GM19035 (cell line): Measurements from ENCODE around the gene NUDT14.

ENCODE experiments used
- ATAC-seq: cut with Tn5 transposase; IDR thresholded peaks from one replicate; pipeline ENCODE4 v1.9.1; 2021; ENCODE audit not compliant: unreplicated experiment

Gene NUDT14

DNA sequence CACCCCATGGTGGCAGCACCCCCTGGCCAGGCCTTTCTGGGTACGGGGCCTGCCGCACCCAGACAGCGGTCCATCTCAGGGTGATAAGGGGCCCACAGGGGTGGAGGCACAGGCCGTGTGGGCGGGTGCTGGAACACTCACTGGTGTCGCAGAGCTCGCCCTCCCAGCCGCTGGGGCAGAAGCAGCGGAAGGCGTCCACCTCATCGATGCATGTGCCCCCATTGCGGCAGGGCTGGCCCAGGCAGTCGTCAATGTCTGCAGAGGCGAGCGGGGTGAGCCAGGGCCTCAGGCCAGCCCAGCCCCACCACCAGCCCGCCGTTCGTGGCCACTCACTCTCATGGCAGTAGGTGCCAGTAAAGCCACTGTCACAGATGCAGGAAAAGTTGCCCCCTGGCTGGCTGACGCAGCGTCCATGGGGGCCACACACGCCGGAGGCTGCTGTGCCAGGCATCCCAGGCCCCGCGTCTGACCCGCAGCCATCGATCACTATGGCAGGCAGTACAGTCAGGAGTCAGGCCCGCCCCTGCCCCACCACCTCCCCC, 32.4 kb downstream of the NUDT14 start:
- no peak for ATAC-seq

- no peak for ATAC-seq
Measured at GRCh38 chr14:105147671-105148603, 33.2 kb downstream of the NUDT14 start.

- no peak for ATAC-seq
Measured at GRCh38 chr14:105146976-105147635, 34.0 kb downstream of the NUDT14 start.

DNA sequence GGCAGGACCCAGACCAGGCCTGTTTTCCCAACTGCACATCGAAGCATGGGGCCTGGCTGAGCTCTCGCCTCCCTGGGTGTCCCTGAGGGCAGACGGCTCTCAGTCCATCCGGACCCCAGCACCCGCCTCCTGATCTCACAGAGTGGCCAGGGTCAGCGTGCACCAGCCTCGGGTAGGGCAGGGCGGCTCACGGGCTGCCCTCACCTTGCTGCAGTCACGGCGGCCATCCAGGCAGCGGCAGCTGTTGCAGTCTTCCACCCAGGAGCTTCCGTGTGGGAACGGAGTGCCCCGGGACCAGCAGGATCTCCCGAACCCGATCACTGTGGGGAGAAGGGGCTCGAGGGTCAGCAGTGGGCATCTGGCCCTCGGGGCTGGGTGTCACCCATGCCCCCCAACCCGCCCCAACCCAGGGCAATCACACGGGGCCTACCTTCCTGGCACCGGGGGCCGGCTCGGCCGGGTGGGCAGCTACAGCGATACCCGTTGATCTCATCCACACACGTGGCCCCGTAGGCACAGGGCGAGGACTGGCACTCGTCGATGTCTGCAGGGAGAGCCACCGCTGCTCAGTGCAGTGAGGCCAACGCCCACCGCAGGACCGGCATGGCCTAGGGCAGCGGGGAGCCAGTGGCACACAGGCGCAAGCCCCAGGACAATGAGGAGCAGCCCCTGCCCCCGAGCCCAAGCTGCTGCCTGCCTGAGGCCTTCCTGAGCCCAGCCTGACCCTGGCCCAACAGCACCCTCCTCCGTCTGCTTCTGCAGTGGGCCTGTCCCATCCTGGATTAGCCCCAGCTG, 34.7 kb downstream of the NUDT14 start:
- no peak for ATAC-seq

DNA sequence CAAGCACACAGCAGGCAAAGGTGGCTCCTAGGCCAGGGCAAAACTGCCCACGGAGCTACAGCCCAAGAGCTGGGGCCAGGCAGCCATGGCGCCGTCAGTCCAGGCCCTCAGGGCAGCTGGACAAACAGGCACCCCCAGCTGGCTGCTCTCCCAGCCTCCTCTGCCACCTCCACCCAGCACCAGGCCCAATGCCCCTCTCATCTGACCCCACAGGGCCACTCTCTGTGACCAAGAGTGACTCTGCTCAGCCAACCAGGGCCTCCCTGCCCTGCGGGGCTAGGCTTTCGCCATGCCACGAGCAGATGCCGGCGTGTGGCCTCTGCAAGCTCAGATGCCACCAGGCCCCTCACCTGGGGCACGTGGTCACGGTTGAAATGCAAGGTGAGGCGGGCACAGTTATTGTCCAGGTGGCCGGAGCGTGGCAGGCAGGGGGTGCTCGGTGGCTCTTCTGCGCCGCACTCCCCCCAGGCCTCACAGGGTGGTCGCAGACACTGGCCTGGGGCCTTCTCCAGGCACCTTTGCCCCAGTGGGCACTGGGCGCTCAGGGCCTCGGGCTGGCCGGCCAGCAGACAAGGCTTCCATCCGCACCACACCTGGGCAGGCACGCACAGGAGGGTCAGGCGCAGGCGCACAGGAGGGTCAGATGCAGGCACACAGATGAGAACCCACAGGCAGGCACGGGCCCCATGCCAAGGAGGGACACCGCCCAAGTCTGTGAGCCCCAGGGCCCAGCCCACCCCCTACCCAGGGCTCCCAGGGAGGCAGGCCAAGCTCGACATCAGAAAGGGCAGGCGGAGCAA, 35.5 kb downstream of the NUDT14 start:
- no peak for ATAC-seq

DNA sequence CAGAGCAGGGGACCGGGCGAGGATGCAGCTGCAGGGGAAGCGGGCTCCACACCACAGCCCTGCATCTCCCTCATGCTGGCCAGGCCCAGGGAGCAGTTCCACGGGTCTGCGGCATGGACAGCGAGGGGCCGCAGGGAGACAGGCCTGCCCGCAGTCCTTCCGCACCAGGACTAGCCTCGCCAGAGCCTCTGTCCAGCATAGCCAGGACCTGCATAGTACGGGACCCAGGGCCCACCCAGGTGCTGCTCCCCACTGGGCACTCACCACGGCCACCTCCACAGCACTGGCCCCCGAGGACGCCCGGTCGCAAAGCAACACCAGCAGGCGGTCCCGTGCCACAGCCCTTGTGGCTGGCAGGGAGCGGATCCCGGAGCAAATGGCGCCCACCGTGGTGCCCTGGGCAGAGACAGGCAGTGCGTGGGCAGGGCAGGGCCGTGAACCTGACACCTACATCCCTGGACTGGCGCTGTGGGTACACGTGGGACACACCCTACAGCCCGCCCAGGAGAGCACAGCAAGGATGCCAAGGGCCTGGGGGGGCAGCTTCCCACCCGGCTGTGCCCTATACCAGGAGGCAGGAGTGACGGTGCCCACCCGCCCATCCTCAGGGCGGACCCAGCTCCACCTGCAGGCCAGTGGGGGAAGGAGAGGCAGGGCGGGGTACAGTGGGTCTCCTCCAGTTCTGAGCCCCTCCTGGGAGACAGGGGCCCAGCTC, 36.3 kb downstream of the NUDT14 start:
- no peak for ATAC-seq

DNA sequence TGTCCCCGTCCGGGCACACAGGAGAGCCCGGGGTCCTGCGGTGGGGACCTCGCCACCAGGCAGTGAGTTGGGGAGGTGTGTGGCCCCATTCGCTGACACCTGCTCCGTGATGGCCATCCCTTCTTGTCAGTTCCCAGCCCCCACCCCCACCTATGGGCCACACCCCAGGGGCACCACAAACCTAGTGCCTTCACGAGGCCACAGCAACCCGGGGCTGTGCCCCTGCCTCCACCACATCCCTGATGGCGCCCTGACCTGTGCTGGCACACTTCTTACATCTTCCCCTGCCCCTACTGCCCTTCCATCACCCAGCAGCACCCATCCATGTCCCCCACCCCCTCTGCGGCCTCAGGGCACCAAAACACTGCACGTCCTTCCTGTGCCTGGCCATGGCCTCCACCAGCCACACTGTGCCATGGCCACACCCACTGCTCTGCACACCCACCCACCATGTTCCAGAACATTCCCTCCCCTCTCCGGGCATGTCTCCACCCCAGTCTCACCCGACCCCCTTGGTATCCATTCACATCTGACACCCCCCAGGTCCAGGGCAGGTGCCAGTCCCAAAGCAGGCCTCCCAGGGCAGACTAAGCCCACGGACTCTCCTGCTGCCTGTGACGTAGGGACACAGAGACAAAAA, 37.0 kb downstream of the NUDT14 start:
- ATAC-seq = no peak

DNA sequence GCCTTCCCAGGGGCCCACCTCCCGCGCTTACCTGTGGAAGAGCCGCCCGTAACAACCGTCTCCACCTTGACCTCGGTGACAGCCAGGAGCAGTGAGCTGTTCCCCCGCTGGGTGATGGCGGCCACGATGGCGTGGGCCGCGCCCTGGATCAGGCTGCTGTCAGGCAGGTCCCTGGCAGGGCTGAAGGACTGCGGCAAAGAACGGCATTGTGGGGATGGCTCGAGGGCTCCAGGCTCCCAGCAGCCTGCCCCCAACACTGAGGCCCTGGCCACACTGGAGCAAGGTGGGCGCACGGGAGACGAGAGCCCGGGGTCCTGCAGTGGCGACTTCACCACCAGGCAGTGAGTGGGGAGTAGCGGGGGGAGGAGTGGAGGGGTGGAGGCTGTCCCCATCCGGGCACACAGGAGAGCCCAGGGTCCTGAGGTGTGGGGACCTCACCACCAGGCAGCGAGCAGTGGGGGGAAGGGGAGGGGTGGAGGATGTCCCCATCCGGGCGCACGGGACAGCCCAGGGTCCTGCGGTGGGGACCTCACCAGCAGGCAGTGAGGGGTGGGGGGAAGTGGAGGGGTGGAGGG, 37.6 kb downstream of the NUDT14 start:
- ATAC-seq = no peak

DNA sequence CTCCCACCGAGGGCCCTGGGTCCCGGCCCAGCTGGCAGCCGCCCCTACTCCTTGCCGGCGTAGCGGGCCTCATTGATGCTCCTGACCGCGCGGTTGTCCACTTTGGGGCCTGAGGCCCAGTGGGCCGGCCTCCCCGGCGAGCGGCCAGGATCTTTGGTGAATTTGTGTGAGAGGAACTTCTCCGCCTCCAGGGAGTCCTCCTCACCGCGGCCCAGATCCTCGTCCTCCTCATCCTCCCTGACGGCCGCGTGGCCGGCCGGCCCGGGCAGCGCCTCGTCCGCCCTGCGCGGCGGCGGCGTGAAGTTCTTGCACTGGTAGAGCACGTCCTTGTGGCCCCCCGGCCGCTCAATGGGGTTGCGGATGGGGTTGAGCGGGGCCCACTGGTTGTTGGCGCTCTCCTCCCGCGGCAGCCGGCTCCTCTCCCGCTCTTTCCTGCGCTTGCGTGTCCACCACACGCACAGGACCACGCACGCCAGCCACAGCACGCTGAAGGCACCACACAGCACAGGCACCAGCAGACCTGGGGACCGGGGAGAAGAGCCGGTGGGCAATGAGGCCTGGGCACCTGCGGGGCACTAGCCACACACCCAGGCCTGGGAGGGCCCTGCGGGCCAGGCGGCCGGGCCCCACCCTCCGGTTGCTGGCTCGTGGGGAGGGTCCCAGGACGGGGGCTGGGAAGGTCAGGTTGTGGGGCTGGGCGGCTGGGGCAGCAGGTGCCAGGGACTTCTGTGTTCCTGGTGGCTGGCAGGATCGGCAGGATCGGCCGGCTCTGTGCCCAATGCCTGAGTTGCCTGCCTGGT, 38.3 kb downstream of the NUDT14 start:
- no peak for ATAC-seq

DNA sequence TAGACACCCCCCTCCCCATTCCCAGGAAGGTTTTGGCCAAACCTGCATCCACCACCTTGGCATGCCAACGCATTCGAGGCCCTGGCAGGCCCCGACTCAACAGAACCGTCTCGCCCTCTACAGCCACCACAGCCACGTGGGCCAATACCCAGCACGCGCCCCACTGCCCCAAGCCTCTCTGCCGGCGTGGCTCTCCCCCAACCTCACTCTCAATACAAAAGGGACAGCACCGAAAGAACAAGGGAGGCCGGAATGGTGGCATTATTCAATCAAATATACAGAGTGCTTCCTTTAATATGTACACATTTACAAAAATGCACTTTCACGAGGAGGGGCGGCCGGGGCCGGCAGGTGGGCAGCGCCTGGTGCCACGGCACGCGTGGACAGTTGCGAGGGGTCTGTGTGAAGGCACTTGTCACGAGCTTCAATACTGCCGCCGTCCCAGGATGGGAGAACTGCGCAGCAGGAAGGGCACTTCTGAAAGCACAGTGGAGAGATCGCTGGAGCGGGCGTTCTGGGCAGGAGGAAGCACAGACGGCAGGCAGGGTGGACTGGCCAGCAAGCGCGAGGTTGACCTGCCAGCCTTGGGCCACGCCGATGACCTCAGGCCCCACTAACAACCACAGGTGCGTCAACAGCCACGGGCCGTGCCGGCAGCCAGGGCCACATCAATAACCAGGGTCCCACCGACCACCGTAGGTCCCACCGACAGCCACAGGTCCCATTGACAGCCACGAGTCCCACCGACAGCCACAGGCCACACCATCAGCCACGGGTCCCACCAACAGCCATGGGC, 39.4 kb downstream of the NUDT14 start:
- no peak for ATAC-seq

GRCh38 chr14:105141026-105141425, 40.1 kb downstream of the NUDT14 start:
- no peak for ATAC-seq

DNA sequence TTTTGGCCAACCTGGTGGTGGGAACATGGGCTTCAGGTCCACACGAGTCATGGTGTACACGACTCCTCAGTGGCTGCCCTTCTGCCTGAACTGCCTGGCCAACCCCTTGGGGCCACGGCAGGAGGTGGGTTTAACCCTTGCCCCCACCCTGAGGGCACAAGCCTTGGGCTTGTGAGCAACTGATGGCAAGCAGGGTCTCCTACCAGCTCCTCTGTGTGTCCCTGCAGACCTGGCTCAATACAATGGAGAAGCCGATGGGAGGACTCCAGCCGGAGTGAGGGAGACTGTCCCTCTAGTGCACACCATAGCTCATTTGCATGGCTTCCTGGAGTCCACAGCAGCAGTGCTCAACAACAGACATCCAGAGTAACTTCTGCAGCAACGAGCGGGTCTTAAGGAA, 40.5 kb downstream of the NUDT14 start:
- no peak for ATAC-seq

- ATAC-seq = no peak
Measured at GRCh38 chr14:105139831-105140239, 41.3 kb downstream of the NUDT14 start.

- ATAC-seq = no peak
Measured at GRCh38 chr14:105139212-105139825, 41.8 kb downstream of the NUDT14 start.

DNA sequence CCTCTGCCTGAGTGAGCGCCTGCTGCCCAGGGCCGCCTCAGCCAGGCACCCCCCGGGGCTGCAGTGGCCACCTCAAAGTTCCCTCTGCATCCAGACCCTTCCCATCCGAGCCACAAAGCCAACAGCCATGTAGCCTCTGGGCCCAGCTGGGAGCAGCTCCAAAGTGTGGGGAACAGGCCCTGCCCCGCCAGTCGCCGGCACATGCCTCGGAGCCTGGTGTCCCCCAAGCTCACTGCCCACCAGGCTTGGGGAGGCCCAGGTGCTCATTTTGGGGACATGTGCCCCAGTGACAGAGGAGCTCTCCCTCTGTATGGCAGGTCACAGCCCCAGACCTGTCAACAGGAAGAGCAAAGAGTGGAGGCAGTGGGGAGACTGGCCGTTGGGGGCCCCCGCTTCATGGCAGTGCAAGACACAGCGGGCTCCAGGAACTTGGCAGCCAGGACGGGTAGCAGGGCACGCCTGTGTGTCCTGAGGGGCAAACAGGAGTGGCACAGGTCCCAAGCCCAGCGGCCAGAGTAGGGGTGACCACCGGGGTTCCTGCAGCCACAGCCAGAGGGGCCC, 42.5 kb downstream of the NUDT14 start:
- ATAC-seq = no peak

DNA sequence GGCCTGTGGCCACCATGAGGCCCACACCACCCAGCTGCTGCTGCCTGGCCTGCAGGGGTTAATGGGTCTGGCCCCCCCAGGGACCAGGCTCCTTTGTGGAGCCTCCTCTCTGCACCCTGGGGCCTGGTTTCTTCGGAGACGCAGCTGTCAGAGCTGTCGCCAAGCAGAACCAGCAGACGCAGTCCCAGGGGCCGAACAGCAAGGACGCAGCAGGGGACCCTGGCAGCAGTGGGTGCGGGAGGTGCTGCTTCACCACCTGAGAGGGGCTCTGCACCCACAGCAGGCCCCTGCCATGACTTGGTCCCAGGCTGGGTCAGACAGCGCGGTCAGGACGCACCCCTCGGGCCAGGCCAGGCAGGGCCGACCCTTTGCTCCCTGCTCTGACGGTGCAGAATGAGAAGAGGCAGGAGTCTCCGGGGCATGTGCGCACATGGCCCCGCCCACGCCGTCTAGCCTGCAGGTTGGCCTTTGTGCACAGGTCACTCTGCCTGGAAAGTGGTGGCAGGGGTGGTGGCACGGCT, 43.0 kb downstream of the NUDT14 start:
- no peak for ATAC-seq
